NCI-H2081 (cell line): ENCODE results near the gene COL4A1.

Experiments
- DNase-seq, 2 experiments: peaks; one replicate each; lab custom pipeline; 2025; lab: John Stamatoyannopoulos, UW

COL4A1 gene

DNA sequence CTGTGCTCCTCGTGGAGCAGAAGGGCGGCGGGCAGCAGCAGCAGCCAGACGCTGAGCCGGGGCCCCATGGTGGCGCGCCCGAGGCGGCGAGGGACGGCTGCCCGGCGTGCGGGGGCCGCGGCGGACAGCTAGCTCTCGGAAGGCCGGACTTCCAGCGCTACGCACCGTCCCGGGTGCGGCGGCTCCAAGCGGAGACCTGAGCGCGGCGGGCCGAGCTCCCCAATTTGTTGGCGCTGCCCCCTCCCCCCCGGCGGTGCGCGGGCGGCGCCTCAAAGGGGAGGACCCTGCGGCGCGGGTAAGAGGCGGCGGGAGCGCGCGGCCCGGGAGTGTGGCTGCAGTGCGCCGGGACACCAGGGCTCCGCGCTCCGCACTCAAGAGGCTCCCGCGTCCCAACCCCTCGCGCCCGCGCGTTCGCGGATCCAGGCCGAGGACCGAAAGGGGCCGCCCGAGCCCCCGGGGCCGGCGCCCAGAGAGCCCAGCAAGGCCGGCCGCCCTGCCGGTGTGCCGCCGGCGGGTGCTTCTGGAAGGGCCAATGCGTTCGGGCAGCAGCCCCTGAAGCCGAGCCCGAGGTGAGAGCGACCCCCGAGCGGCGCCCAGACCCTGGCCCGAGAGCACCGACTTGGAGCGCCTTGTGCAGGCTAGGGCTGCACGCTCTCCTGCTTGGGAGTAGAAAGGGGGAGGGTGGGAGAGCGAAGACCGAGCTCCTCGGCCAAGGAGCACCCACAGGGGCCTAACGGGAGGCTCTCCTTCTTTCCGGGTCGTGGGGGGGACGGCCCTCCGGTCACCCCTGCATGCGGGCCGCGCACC, at the start of gene COL4A1, which contains the start of gene COL4A2:
Gene COL4A1, minus strand, starts transcription at position 198 of the 807 bp plus-strand sequence. Its CDS starts 130 bp downstream, at position 68.
Gene COL4A2, plus strand, starts transcription at position 325 of the 807 bp plus-strand sequence. CDS start 620 bp downstream, outside the sequence.
- peak; percentile 15 to 49 for DNase-seq

DNA sequence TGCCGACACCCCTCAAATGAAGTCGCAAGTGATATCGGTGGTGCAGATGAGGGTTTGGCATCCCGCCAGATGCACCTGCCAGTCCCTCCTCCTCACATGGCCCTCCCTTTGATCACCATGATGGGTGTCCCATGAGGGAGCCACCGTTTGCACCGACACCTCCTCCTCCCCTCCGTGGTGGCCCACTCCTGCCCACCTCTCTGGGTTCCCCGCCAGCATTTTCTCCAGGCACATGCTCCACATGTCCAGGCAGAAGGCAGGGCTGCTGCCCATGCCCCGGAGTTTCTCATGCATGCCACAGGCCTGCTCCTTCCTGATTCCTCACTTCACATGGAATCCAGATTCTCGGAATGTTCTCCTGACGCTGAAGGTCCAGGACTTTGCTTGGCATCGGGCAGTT, 49.4 kb upstream of the COL4A1 start:
- no peak for DNase-seq

DNA sequence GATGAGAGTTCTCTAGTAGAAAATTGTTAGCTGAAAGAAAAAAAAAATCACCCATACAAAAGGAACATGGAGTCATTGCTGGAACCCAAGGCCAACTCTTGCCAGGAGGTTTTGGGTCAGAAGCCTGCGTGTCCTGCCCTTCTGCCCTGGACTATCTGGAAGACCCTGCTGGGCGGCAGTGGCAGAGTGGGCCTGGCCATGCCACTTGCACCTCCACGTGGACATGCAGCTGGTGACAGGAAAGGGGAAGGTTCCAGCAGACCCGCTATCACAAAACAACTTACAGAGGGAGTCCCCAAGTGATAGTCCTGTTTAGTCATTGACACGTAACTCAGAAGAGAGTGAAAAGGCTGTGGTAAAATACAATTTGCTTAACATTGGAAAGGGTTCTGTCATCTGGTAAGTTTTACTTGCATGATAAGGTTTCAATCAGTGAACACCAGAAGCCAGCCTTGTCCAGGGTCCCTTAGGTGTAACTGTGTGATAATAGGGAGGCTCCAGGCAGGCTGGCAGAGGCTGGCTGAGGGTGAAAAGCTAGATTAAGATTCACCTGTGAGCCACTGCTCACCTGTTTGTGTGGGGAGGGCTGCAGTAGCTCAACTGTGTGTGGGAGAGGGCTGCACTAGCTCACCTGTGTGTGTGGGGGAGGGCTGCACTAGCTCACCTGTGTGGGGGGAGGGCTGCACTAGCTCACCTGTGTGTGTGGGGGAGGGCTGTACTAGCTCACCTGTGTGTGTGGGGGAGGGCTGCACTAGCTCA, 47.9 kb upstream of the COL4A1 start:
- no peak for DNase-seq

DNA sequence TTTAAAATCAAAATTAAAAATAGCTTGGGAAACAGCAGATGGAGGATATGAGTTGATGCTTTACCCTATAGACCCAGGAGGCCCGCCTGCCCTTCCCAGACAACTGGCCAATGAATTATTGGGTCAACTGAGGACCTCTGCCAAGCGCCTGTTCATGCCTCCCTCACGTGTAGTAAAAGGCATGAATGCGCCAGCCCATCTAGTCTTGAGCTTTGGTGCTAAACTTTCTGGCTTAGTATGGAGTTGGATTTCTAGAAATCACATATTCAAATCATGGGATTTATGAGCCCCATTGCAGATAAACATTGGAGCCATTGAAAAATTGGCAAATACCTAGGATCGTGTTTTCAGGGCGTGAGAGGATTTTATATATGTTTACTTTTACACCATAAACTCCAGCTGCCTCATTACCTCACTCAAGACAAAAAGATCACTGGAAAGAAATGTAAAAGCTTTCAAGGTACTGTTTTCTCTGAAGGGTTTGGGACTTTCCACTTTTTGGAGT, 47.2 kb upstream of the COL4A1 start:
- DNase-seq: no peak

DNA sequence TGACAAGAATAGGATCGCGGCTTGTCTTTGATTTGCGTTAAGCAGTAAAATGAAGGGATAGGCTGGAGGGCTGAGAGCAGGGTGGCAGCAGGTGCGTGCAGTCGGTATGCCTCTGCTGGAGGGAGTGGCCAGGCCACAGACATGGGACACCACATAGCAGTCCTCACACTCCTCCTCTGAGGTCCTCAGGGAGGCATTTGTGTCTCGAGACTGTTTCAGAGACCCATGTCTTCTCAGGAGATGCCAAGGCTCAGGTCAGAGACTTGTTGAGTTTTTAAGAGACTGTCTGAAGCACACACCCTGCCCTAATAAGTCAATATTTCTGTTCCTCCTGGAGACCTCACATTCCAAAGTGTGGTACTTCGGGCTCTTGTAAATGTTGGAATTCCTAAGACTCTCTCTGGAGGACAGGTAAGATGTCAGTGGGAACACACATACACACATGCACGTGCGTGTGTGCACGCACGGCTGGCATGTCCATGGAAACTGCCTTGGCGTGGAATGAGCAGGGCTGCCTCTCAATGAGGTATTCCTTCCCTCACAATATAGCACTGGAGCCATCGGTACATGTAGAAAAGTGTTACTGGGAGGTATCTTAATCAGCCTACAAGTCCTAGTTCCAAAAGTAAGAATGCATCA, 46.5 kb upstream of the COL4A1 start:
- DNase-seq: no peak

DNA sequence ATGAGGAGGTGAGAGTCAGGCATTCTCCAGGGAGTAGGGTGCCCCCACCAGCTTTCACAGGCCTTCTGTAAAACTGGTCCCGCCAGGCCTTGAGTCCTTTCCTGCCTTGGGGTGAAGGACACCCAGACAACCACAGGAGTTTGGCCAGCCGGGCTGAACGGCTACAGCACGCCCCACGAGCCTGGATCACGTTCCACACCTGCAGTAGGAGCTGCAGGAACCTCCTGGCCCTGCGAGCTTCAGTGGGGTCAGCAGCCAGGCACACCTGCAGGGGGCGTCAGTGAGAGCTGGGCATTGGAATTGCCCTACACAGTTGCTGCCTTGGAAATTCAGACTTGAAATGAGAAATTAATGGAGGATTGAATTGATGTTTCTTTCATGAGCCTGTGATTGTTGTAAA, 45.8 kb upstream of the COL4A1 start:
- no peak for DNase-seq

DNA sequence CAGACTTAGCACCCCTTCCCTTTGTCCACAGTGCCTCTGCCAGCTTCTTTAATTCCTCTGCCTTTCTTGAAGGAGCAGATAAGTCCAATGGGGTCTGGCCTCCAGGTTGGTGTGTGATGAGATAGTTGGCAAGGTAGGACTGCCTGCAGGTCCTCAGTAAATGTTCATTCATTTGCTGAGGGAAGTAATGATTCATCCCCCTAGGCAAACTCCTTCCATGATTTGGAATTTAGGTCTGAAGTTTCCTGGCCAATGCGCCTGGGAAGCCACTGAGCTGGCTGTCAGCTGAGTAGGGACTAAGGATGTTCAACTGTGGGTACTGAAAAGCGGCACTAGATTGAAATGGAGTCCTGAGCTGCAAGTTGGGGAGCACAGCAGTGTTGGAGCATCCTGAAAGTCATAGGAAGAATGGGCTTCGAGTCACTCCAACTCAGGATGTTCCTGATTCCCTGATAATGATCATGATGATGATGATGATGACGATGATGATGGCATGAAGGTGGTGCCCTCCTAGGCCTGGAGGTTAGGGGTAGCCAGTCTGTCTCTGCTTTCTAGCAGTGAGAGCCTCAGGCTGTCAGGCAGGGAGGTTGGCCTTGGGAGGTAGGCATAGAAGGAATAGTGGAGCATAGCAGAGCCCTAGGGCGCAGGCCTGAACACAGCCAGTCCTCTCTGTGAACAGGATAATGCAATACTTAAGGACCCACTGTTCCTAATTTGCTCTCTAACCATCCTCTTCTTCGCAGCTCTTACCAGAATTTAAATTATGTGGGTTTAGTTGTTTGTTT, 44.9 kb upstream of the COL4A1 start:
- no peak for DNase-seq

DNA sequence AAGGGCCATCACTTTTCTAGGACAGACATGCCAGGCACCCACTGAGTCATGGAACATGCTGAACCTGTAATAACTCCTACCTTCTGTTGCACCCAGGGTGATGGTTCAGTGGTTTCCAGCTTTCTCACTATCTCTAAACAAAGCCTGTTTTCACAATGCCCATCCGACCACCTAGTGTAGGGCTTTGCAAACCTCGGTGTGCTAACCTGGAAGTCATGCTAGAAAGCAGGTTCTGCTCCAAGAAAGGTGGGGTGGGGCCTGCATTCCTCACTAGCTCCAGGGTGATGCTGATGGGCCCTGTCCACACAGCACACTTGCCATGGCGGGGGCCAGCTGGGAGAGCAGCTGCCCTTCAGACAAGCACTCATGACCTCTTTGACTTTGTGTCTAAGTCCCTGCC, 43.6 kb upstream of the COL4A1 start:
- no peak for DNase-seq

DNA sequence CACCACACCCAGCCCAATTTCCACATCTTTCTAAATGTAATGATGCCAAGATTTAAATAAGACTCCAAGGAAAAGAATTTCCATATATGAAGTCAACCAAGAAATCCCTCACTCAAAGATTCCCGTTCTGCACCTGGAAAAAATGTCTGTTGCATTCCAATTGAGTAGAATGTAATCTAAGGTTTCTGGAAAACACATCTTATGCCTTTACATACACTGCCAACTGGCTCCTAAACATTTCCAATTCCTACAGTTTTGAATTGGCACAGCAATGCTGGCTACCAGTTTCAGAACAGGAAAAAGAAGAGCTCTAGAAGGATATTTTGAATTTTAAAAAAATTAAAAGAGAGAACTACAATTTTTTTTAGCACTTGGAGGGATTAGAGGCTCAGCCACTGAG, 43.1 kb upstream of the COL4A1 start:
- no peak for DNase-seq

DNA sequence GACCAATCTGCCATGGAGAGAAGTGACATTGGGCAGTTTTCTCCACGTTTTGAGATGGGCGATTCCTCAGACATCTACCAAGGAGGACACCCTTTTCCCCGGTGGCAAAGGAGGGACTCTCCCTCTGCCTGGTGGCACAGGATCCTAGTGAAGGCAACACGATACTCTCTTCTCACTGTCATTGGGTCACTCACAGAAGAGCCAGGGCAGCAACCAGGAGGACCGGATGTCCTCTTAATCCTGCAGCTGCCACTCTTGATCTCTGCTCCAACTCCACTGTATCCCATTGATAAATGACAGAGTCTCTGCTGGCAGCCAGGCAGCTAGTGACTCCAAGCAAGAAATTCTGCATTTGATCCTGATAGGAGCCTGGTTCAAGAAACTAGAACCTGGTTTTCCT, 42.3 kb upstream of the COL4A1 start:
- DNase-seq: no peak

DNA sequence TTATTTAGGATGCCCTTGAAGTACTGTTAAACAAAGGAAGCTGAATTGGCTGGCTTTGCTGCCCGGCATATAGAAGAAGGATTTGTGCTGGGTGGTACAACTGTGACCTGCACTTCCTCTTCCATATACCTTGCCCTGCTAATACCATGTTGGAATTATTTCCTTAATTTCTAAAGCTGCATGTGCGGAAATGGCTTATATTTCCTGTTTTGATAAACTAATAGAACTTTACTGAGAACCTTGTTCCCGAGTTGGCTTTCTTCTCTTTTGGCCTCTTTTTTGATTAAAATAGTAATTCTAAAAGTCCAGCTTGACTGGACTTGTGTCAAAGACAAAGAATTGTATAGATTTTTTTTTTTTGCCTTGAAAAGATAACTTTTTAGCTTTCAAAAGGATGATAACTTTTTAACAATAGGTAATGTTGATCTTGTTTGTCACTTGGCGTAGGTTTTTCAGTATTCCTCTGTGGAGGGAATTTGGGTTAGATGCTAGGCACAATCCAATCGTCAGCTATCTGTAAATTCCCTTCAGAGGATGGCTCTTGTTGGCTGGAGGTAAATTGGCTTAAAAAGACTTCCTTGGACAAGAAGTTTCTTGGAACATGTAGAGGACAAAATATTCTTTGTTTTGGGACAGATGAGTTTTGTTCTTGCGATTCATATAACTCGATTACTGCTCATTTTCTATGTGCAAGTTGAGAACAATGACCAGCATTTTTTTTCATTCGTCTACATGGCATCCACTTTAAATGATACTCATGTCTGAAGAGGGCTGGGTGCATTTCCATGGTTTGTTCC, 41.5 kb upstream of the COL4A1 start:
- DNase-seq: no peak

DNA sequence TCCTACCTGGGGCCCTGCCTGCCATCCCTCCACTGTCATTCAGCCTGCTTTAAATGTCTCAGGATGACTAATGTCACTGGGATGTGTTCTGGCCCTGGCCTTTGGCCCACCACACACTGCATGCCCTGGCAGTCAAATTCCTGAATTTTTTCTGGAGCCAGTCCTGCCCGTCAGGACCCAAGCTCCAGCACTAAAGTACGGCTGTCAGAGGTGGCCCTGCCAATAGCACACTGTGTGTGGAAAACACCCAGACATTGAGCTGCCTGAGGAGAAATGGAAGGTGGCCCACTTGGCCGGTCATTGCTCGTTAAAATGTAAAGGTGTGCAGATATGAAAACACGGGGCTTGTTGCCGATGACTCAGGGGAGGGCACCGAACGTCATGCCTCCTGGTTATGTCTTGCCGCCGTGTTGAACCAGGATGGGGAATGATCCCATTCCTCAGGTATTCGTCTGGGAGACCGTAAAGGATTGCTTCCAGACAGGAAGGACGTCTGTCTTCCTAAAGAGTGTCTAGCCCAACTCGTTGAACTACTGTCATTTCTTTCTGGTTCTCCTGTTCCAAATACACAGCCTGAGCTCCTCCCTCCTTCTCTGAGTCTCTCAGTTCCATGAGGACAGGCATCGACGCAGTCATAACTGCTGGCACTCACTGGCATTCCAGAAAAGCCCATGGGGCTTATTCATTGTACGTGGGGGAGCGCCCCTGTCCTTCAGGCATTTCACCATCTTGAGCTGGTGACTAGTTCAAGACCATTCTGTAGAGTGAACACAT, 40.8 kb upstream of the COL4A1 start:
- no peak for DNase-seq

DNA sequence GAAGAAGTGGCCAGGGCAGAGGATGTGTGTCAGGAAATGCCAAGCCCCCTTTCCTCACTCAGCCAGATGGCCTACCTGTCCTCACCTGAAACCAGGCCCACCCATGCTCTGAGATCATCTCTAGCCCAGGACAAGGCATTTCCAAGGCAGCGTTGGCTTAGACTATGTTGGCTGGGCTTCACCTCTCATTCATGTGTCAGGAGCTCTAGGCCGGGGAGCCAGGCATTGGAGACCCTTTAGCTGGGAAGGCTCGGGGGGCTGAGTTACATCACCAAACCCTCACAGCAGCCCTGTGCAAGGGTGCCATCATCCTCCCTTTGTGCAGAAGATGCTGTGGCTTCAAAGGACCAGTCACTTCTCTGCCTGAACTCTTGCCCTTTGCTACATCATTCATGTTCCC, 40.1 kb upstream of the COL4A1 start:
- no peak for DNase-seq

DNA sequence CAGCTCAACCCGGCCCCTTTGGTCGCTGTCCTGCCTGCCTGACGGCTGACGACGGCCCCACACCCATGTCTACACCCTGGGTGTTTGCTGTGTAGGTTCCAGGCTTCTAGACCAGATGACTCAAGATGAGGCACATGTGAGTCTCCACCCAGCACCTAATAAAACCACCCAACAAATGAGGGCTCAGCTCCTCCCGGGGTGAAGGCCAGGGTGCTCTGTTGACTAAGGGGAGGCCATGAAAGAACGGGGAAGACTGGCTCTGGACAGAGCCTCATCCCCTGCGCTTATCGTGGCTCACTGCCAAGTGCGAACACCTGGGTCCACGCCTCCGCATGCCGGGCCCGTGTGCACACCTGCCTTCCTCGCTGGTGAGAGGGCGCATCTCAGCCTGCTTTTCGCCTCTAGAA, 39.7 kb upstream of the COL4A1 start:
- peak; percentile 5 to 69 for DNase-seq

DNA sequence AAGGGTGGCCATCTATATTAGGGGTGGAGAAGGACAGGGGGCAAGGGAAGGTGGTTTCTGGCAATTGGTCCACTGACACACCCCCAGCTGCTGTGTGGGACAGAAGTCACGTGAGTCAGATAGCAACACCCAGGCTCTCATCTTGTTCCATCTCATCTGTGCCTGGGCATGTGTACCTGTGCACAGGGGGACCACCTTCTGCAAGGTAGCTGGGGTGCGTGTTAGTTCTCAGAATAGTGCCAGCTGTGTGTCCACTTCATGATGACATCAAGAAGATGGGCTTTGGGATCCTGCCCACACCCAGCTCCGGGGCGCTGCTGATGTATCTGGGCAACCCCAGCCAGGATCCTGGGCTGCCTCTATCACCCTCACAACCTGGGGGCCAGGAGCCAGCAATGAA, 38.7 kb upstream of the COL4A1 start:
- DNase-seq: no peak

DNA sequence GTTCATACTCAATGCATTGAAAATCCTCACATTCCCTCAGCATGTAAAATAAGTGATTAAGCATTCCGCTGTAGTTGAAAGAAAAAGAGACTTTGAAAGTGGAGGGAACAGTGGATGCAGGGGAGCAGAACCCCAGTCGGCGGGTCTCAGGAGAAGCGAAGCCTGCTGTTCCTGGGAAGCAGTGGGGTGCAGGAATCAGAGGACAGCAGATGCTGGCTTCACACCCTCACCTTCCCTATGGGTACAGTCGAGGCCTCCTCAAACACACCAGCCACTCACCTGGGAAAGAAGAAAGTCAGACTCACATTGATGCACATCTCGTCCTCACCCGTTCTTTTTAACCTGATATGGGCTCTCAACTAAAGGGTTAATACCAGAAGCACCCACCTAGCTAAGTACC, 38.3 kb upstream of the COL4A1 start:
- DNase-seq: no peak

DNA sequence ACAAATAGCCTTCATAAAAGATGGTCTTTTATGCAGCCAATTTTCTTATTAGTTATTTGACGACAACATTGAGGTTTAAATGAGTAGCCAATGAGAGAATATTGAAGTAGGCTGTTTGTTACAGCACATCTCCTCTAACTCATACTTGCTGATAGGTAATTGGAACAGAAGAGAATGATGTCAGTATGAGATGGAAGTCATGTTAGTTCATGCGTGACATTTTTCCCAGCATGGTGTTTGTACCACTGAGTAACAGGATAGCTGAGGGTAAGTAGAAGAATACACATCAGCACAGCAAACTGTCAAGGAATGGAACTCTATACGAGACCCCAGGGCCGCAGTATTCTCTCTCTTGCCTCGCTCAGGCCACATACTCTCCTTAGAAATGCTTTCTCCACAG, 37.4 kb upstream of the COL4A1 start:
- no peak for DNase-seq

DNA sequence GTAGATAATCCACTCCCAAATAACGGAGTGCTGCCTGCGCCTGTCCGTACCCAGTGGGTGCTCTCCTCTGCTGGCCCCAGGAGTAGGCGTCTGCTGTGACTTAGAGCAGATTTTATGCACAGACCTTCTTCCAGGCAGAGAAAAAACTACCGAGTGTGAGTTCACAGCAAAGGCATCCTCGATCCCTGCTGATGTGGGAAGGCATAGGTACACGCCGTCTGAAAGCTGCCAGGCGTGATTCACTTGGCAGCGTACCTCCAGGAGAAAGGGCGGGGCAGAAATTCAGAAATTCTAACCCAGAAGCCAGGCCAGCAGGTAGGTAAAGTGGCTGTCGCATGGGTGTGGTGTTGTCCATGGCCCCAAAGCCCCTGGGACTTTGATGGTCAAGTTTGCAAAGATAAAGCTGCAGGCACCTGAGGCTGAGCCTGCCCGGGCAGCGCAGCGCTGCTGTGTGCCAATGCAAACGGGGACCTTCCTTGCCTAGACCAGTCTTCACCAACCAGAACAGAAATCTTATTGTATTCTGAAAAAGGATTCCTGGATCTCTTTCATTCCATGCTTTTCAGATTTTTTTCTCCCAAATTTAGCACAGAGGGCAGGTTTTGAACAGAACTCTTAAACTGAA, 36.4 kb upstream of the COL4A1 start:
- DNase-seq: no peak

DNA sequence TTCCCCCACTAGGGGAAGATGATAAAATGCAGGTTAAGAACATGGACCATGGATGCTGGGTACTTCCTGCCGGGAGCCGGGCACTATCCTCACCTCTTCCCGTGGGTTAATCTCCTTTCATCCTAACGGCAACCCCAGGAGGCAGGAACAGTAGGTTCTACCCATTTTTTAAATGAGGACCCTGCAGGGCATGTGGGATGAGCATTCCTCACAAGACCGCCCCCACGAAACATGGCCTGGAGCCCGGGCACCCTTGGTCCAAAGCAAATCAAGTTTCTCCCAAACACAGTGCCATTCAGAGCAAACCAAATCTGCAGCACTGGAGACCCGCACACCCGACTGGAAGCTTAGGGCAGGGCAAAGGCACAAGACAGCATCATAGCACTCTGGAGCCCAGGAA, 35.5 kb upstream of the COL4A1 start:
- no peak for DNase-seq
